Sigmoid colon (tissue), 4 donors: ENCODE results near the gene ITGA5.

ENCODE experiments used
- EP300 ChIP-seq, 4 donors: sonication (generic); formaldehyde crosslinking; IDR thresholded peaks; one replicate each; pipeline ENCODE4 v1.6.1; 2017; ENCODE audit warnings: antibody characterized with exemption in 4 of 4
- POLR2A ChIP-seq, 2 donors: fragments of 450-650 bp; IDR thresholded peaks; one replicate each; pipeline ENCODE4 v1.6.1; 2016; ENCODE audit warnings: antibody characterized with exemption in 2 of 2, mild to moderate bottlenecking in 2 of 2, moderate library complexity in 2 of 2
- POLR2AphosphoS5 ChIP-seq, 4 donors: sonication (generic); formaldehyde crosslinking; IDR thresholded peaks; one replicate each; pipeline ENCODE4 v1.6.1; 2017; ENCODE audit warnings: antibody characterized with exemption in 4 of 4
- TF ChIP-seq, protein P1 (sequence below), 4 experiments: fragments of 450-650 bp in 3 of 4; fragments of 200-600 bp in 1 of 4; IDR thresholded peaks; one replicate each; pipeline ENCODE4 v1.5.1; 2016 to 2019; ENCODE audit warnings: antibody characterized with exemption in 4 of 4, mild to moderate bottlenecking in 3 of 4, moderate library complexity in 2 of 4

DNA sequence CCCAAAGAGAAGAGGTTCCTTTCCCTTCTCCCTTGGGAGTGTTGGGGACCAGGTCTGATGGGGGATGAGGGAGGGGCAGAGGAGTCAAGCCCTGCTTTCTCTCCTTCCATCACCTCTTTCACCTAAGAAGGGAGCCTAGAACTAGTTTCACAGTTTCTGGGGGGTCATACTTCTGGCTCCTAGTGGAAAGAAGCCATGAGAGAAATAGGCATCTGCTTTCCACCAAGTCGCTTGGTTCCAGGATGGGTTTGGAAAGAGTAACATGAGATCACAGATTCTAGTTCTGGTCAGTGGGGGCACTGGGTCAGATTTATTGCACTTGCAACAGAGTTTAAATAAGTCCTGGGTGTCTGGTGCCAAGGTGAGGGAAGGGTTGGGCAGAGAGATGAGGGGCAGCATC, 24.1 kb downstream of the ITGA5 start:
- TF ChIP-seq, protein P1, sequence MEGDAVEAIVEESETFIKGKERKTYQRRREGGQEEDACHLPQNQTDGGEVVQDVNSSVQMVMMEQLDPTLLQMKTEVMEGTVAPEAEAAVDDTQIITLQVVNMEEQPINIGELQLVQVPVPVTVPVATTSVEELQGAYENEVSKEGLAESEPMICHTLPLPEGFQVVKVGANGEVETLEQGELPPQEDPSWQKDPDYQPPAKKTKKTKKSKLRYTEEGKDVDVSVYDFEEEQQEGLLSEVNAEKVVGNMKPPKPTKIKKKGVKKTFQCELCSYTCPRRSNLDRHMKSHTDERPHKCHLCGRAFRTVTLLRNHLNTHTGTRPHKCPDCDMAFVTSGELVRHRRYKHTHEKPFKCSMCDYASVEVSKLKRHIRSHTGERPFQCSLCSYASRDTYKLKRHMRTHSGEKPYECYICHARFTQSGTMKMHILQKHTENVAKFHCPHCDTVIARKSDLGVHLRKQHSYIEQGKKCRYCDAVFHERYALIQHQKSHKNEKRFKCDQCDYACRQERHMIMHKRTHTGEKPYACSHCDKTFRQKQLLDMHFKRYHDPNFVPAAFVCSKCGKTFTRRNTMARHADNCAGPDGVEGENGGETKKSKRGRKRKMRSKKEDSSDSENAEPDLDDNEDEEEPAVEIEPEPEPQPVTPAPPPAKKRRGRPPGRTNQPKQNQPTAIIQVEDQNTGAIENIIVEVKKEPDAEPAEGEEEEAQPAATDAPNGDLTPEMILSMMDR (IDR thresholded peaks at IDR 0.05) = no peak
- no peak for TF ChIP-seq POLR2A (IDR thresholded peaks at IDR 0.05)
- peak; percentile 48 to 69 (median 56) for TF ChIP-seq POLR2AphosphoS5 (IDR thresholded peaks at IDR 0.05)
- no peak for TF ChIP-seq EP300 (IDR thresholded peaks at IDR 0.05)
